GM12878 (cell line): Measurements from ENCODE around the gene CNTNAP2. TPM values are rescaled to one million over a fixed set of nuclear protein-coding genes. Genes with fewer than 3 reads are reported as not detected.

Experiments
- ATAC-seq: fragments of 200-7000 bp; cut with Tn5 transposase; 3 replicates; pipeline ENCODE4 v1.9.1; 2020; ENCODE audit warnings: mild to moderate bottlenecking, moderate library complexity
- BruUV-seq: library from RNA; stranded (reverse); fragments of 400-500 nt; replicated peaks from 2 replicates; lab custom pipeline; 2021; lab: Mats Ljungman, UMichigan
- CTCF ChIA-PET: fragments of 300-600 bp; sonication (Branson Sonifier 250); formaldehyde crosslinking; extraction: SDS; loops from one replicate; lab custom pipeline; 2021; ENCODE audit warnings: inconsistent platforms; lab: Yijun Ruan, JAX
- POLR2A ChIA-PET: fragments of 350-600 bp; formaldehyde crosslinking; extraction: SDS; loops from one replicate; lab custom pipeline; 2021; ENCODE audit warnings: inconsistent platforms; lab: Charles Lee
- RAD21 ChIA-PET: fragments of 300-600 bp; sonication (Branson Sonifier 250); formaldehyde crosslinking; loops from one replicate; lab custom pipeline; 2023; ENCODE audit warnings: antibody characterized with exemption; ENCODE audit not compliant: unreplicated experiment; lab: Charles Lee
- SMC1A ChIA-PET: fragments of 300-600 bp; sonication (Branson Sonifier 250); formaldehyde crosslinking; loops from one replicate; lab custom pipeline; 2023; ENCODE audit not compliant: unreplicated experiment, uncharacterized antibody; lab: Charles Lee
- DNase-seq: peaks from one replicate; pipeline ENCODE4 v3.0.0-alpha.2; 2011; ENCODE audit warnings: low read depth, low spot score
- FAIRE-seq: peaks from 3 replicates; lab custom pipeline; 2011; peaks lifted over from hg19 to GRCh38; lab: Jason Lieb, UNC
- H2AFZ ChIP-seq: 2 replicates; pipeline ENCODE4 v1.6.0; 2011; ENCODE audit warnings: low read depth, low read length, control low read depth; ENCODE audit not compliant: control insufficient read depth
- H3K27ac ChIP-seq: 2 replicates; pipeline ENCODE4 v1.5.1; 2011; ENCODE audit warnings: control low read depth; ENCODE audit not compliant: control insufficient read depth, insufficient read depth
- H3K27me3 ChIP-seq, 2 experiments: replicated peaks in 1 of 2; 2 replicates each; pipeline versions ENCODE4 v1.6.0 to v1.6.1; 2011; ENCODE audit warnings: low read length in 1 of 2; ENCODE audit not compliant: control insufficient read depth in 2 of 2, insufficient read depth in 2 of 2
- H3K36me3 ChIP-seq, 2 experiments: 2 replicates each; pipeline ENCODE4 v1.5.1; 2011; ENCODE audit warnings: low read length in 1 of 2; ENCODE audit not compliant: control insufficient read depth in 2 of 2, insufficient read depth in 2 of 2
- H3K4me1 ChIP-seq: 2 replicates; pipeline ENCODE4 v1.6.1; 2011; ENCODE audit warnings: mild to moderate bottlenecking, low read length, moderate library complexity, mixed read lengths; ENCODE audit not compliant: control insufficient read depth, insufficient read depth
- H3K4me2 ChIP-seq: 2 replicates; pipeline ENCODE4 v1.6.0; 2011; ENCODE audit warnings: control low read depth; ENCODE audit not compliant: control insufficient read depth, insufficient read depth
- H3K4me3 ChIP-seq: fragments of 200-600 bp; sonication (generic); 2 replicates; pipeline ENCODE4 v1.5.1; 2016
- H3K79me2 ChIP-seq: 2 replicates; pipeline ENCODE4 v1.6.0; 2011; ENCODE audit warnings: low read length; ENCODE audit not compliant: control insufficient read depth, insufficient read depth
- H3K9ac ChIP-seq: 2 replicates; pipeline ENCODE4 v1.8.0; 2011; ENCODE audit warnings: low read length, control low read depth, mixed read lengths; ENCODE audit not compliant: control insufficient read depth, insufficient read depth
- H3K9me3 ChIP-seq: replicated peaks from 3 replicates; pipeline ENCODE4 v1.5.1; 2011; ENCODE audit warnings: mild to moderate bottlenecking, low read length; ENCODE audit not compliant: control insufficient read depth, insufficient read depth
- H4K20me1 ChIP-seq: 2 replicates; pipeline ENCODE4 v1.6.0; 2011; ENCODE audit not compliant: control insufficient read depth, insufficient read depth
- BMI1 ChIP-seq: fragments of 450-650 bp; IDR thresholded peaks from 2 replicates; pipeline ENCODE4 v1.6.1; 2016; ENCODE audit warnings: mild to moderate bottlenecking, moderate library complexity, borderline replicate concordance
- CEBPB ChIP-seq, 2 experiments: fragments of 150-350 bp in 1 of 2; IDR thresholded peaks; 2 replicates each; pipeline ENCODE4 v1.6.1; 2012 to 2014; ENCODE audit warnings: low read depth in 2 of 2, low read length in 2 of 2, borderline replicate concordance in 1 of 2, inconsistent platforms in 1 of 2
- ESRRA ChIP-seq: IDR thresholded peaks from 2 replicates; pipeline ENCODE4 v1.6.1; 2012; ENCODE audit warnings: mild to moderate bottlenecking, low read length, improper control_type of control experiment
- FOXM1 ChIP-seq: IDR thresholded peaks from 2 replicates; pipeline ENCODE4 v1.6.1; 2012; ENCODE audit warnings: low read depth, mild to moderate bottlenecking, inconsistent platforms, low read length, moderate library complexity
- IKZF1 ChIP-seq: fragments of 450-650 bp; conservative IDR thresholded peaks from 2 replicates; pipeline ENCODE4 v1.6.1; 2017; ENCODE audit warnings: antibody characterized with exemption, mild to moderate bottlenecking
- JUND ChIP-seq: IDR thresholded peaks from 2 replicates; pipeline ENCODE4 v1.6.1; 2012; ENCODE audit warnings: low read depth, mild to moderate bottlenecking, low read length, improper control_type of control experiment, moderate library complexity
- MTA2 ChIP-seq: fragments of 450-650 bp; IDR thresholded peaks from 2 replicates; pipeline ENCODE4 v1.6.1; 2016; ENCODE audit warnings: low read depth, mild to moderate bottlenecking, moderate library complexity
- NFXL1 ChIP-seq: fragments of 450-650 bp; IDR thresholded peaks from 2 replicates; pipeline ENCODE4 v1.6.1; 2017; ENCODE audit warnings: antibody characterized with exemption, mild to moderate bottlenecking, borderline replicate concordance
- PAX5 ChIP-seq: IDR thresholded peaks from 2 replicates; pipeline ENCODE4 v1.6.1; 2011; ENCODE audit warnings: low read depth, low read length, borderline replicate concordance
- POLR2AphosphoS2 ChIP-seq: IDR thresholded peaks from 2 replicates; pipeline ENCODE4 v1.6.1; 2011; ENCODE audit warnings: low read depth, mild to moderate bottlenecking, low read length, improper control_type of control experiment, moderate library complexity
- SMARCA5 ChIP-seq: fragments of 450-650 bp; IDR thresholded peaks from 2 replicates; pipeline ENCODE4 v1.6.1; 2017; ENCODE audit warnings: mild to moderate bottlenecking
- WGBS: methylation state at CpG from one replicate; pipeline ENCODE4 v1.1.6; 2016; ENCODE audit warnings: low lambda C conversion rate; ENCODE audit not compliant: insufficient replicate concordance, insufficient coverage; ENCODE audit errors: missing lambda C conversion rate; 5-methylcytosine and 5-hydroxymethylcytosine counted together
- in situ Hi-C: fragments of 300-500 bp; cut with MboI; formaldehyde crosslinking; loops from 9 replicates; pipeline ENCODE4 v1.14.3; 2018; ENCODE audit warnings: mixed read lengths
- intact Hi-C: fragments of 100-400 bp; cut with micrococcal nuclease; formaldehyde crosslinking; loops from one replicate; pipeline ENCODE4 v1.14.2; 2022; ENCODE audit not compliant: unreplicated experiment
- polyA plus RNA-seq, 11 experiments: library from polyadenylated mRNA; depleted of rRNA in 4 of 11; unstranded in 6 of 11; stranded (reverse) in 5 of 11; fragments of >200 nt; fragmentation: Nextera tagmentation in 4 of 11; fragmentation: Illumina TruSeq in 1 of 11; extraction: Ambion mirVana in 4 of 11; extraction: Trizol in 1 of 11; gene quantifications; 1 replicate in 1 of 11; 2 replicates in 10 of 11; pipeline versions ENCODE4 v1.2.1 to v1.2.3, GENCODE V29; 2011 to 2016; ENCODE audit warnings: inconsistent platforms in 2 of 11, missing spikeins in 2 of 11, low read depth in 1 of 11
- total RNA-seq, 4 experiments: library from RNA; depleted of rRNA in 3 of 4; stranded (reverse); fragments of >200 nt in 3 of 4; fragmentation: Illumina TruSeq in 1 of 4; extraction: Trizol in 1 of 4; gene quantifications; 2 replicates each; pipeline versions ENCODE4 v1.2.1 to v1.2.3, GENCODE V29; 2013 to 2021
- TF ChIP-seq, protein P1 (sequence below): IDR thresholded peaks from 2 replicates; pipeline ENCODE4 v1.6.1; 2012; ENCODE audit warnings: improper control_type of control experiment, low read depth, low read length; ENCODE audit not compliant: insufficient replicate concordance
- TF ChIP-seq, protein P2 (sequence below): IDR thresholded peaks from 2 replicates; pipeline ENCODE4 v1.6.1; 2012; ENCODE audit warnings: low read depth, low read length, improper control_type of control experiment
- TF ChIP-seq, protein P3 (sequence below): IDR thresholded peaks from 2 replicates; pipeline ENCODE4 v1.6.1; 2011; ENCODE audit warnings: low read depth, mild to moderate bottlenecking, low read length, moderate library complexity, borderline replicate concordance; ENCODE audit errors: extremely low read depth

CNTNAP2 gene
- total and polyA plus RNA-seq, 10 of the 15 experiments (the other 5 are each of a cell fraction or from before 2014, with no cell fraction given), result 0.03 to 0.08 (median 0.03) TPM; not detected in 7

DNA sequence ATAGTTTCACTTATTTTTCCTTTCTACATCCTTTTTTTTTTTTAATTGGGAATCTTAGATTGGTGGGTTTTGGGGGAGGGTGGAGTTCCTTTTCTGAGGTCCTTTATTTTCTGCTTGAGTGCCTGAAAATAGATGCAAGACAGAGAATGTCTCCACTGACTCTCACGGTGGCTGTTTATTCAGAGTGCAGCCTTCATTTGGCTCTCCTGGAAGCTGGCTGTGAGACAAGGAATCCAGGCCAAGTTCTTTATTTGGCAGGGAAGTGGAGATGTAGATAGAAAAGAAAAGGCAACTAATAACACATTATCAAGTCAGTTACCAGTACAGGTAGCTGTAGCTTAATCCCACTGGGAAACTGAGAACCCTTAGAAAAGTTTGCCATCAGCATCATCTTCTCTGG, 118.6 kb downstream of the CNTNAP2 start:
- no peaks in the 10 kb centered on the region for H3K9me3 ChIP-seq
- RAD21 ChIA-PET, result no interaction called here
- 91% methylated on average over 1 of the region's 1 CpG for WGBS
- no peak for DNase-seq
- FAIRE-seq, result no peak
- H4K20me1 ChIP-seq, result no peaks in the 10 kb centered on the region
- SMC1A ChIA-PET, result interaction anchor here (0.7 kb wide), 1 partner anchor 10 kb away, joined by 3 read pairs; no protein-coding TSS in a partner anchor
- intact Hi-C loops, result no loop called here
- no peak overlapping the region for H3K9ac ChIP-seq
- no peak overlapping the region for H3K4me2 ChIP-seq
- H2AFZ ChIP-seq, result no peak overlapping the region
- no peaks in the 10 kb centered on the region for H3K4me1 ChIP-seq
- TF ChIP-seq POLR2AphosphoS2, result no peak
- no peak for TF ChIP-seq FOXM1
- TF ChIP-seq IKZF1, result no peak
- no peak for TF ChIP-seq SMARCA5
- no peak for TF ChIP-seq JUND
- no peaks in the 10 kb centered on the region for H3K79me2 ChIP-seq
- no peak overlapping the region for H3K4me3 ChIP-seq
- no peaks in the 10 kb centered on the region for H3K36me3 ChIP-seq
- in situ Hi-C loops, result no loop called here
- no peak for ATAC-seq
- CTCF ChIA-PET, result no interaction called here
- no peaks in the 10 kb centered on the region for H3K27me3 ChIP-seq
- POLR2A ChIA-PET, result no interaction called here
- BruUV-seq, result no TSS peak
- H3K27ac ChIP-seq, result no peak overlapping the region

DNA sequence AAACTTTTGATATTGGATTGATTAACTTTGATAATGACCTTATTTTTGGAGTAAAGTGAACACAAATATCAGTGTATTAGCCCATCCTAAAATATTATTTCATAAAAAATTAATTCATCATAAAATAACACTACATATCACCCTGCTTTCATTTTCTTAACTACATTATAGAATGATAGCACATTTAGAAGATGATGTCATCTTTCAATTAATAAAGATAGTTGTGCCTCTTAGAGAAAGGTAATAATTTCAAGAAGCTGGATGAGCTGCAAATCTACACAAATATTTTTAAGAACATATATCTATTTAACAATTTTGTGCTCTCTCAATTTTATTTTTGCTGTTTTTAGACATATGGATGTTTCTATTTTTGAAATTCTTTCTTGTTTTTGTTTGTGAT, 126.1 kb downstream of the CNTNAP2 start:
- no peak for DNase-seq
- H3K27ac ChIP-seq, result no peak overlapping the region
- SMC1A ChIA-PET, result no interaction called here
- ATAC-seq, result no peak
- H3K4me1 ChIP-seq, result no peaks in the 10 kb centered on the region
- no peaks in the 10 kb centered on the region for H4K20me1 ChIP-seq
- H3K4me2 ChIP-seq, result no peak overlapping the region
- H3K9me3 ChIP-seq, result no peaks in the 10 kb centered on the region
- BruUV-seq, result no TSS peak
- POLR2A ChIA-PET, result no interaction called here
- CTCF ChIA-PET, result no interaction called here
- H3K9ac ChIP-seq, result no peak overlapping the region
- no peak for FAIRE-seq
- H3K4me3 ChIP-seq, result no peak overlapping the region
- TF ChIP-seq ESRRA (no peak), MTA2 (no peak), PAX5 (no peak), NFXL1 (no peak), CEBPB (IDR thresholded peaks at IDR 0.05; ENCODE audit: borderline replicate concordance in 1 of 2, low read depth in 2 of 2, low read length in 2 of 2) (no peak), BMI1 (no peak)
- TF ChIP-seq, protein P1, sequence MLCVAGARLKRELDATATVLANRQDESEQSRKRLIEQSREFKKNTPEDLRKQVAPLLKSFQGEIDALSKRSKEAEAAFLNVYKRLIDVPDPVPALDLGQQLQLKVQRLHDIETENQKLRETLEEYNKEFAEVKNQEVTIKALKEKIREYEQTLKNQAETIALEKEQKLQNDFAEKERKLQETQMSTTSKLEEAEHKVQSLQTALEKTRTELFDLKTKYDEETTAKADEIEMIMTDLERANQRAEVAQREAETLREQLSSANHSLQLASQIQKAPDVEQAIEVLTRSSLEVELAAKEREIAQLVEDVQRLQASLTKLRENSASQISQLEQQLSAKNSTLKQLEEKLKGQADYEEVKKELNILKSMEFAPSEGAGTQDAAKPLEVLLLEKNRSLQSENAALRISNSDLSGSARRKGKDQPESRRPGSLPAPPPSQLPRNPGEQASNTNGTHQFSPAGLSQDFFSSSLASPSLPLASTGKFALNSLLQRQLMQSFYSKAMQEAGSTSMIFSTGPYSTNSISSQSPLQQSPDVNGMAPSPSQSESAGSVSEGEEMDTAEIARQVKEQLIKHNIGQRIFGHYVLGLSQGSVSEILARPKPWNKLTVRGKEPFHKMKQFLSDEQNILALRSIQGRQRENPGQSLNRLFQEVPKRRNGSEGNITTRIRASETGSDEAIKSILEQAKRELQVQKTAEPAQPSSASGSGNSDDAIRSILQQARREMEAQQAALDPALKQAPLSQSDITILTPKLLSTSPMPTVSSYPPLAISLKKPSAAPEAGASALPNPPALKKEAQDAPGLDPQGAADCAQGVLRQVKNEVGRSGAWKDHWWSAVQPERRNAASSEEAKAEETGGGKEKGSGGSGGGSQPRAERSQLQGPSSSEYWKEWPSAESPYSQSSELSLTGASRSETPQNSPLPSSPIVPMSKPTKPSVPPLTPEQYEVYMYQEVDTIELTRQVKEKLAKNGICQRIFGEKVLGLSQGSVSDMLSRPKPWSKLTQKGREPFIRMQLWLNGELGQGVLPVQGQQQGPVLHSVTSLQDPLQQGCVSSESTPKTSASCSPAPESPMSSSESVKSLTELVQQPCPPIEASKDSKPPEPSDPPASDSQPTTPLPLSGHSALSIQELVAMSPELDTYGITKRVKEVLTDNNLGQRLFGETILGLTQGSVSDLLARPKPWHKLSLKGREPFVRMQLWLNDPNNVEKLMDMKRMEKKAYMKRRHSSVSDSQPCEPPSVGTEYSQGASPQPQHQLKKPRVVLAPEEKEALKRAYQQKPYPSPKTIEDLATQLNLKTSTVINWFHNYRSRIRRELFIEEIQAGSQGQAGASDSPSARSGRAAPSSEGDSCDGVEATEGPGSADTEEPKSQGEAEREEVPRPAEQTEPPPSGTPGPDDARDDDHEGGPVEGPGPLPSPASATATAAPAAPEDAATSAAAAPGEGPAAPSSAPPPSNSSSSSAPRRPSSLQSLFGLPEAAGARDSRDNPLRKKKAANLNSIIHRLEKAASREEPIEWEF, result no peak
- TF ChIP-seq, protein P2, sequence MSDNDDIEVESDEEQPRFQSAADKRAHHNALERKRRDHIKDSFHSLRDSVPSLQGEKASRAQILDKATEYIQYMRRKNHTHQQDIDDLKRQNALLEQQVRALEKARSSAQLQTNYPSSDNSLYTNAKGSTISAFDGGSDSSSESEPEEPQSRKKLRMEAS, result no peak
- TF ChIP-seq, protein P3, sequence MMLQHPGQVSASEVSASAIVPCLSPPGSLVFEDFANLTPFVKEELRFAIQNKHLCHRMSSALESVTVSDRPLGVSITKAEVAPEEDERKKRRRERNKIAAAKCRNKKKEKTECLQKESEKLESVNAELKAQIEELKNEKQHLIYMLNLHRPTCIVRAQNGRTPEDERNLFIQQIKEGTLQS, result no peak
- RAD21 ChIA-PET, result no interaction called here
- H3K27me3 ChIP-seq, result no peaks in the 10 kb centered on the region
- no peaks in the 10 kb centered on the region for H3K79me2 ChIP-seq
- intact Hi-C loops (no loop called here), in situ Hi-C loops (no loop called here)
- H3K36me3 ChIP-seq, result no peaks in the 10 kb centered on the region
- H2AFZ ChIP-seq, result no peak overlapping the region
